Measurements from ENCODE around the gene HERPUD1.

The HERPUD1 gene

DNA sequence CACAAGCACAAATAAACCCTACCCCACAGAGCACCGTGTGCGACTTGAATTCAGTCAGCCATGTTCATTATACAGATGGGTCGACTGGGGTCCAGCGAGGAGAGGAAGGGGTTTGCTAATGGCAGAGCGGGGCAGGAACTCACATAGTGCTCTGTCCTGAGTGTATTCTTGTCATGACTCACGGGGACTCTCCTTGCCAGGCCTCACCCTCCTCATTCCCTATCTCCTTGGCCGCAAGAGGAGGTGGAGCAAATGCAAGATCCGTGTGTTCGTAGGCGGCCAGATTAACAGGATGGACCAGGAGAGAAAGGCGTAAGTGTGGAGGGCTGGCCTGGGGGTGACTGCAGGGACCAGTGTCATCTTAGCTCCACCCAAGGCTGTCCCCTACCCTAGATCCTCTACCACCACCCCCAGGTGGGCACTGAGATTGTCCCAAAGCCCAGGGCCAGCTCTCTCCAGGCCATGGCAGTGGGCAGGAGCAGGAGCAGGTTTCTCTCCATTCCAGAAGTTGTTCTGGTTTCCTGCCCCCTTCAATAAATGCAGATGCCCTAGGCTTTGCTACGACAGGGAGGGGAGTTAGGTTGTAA, 37.5 kb upstream of the HERPUD1 start:
- no peaks in the 10 kb centered on the region for H3K79me2 ChIP-seq (ENCODE audit: insufficient read depth, low read length)
- no peak for TF ChIP-seq EZH2 (IDR thresholded peaks at IDR 0.05; ENCODE audit: borderline replicate concordance, low read depth, low read length, severe bottlenecking)
- TF ChIP-seq, protein P1, sequence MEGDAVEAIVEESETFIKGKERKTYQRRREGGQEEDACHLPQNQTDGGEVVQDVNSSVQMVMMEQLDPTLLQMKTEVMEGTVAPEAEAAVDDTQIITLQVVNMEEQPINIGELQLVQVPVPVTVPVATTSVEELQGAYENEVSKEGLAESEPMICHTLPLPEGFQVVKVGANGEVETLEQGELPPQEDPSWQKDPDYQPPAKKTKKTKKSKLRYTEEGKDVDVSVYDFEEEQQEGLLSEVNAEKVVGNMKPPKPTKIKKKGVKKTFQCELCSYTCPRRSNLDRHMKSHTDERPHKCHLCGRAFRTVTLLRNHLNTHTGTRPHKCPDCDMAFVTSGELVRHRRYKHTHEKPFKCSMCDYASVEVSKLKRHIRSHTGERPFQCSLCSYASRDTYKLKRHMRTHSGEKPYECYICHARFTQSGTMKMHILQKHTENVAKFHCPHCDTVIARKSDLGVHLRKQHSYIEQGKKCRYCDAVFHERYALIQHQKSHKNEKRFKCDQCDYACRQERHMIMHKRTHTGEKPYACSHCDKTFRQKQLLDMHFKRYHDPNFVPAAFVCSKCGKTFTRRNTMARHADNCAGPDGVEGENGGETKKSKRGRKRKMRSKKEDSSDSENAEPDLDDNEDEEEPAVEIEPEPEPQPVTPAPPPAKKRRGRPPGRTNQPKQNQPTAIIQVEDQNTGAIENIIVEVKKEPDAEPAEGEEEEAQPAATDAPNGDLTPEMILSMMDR (IDR thresholded peaks at IDR 0.05; ENCODE audit: borderline replicate concordance, extremely low read depth, low read length, poor library complexity, severe bottlenecking), result no peak
- no peak overlapping the region for H2AFZ ChIP-seq (ENCODE audit: low read depth, low read length)
- no peaks in the 10 kb centered on the region for H3K36me3 ChIP-seq (ENCODE audit: insufficient read depth, low read length)
- DNase-seq (no peak), ATAC-seq (ENCODE audit: insufficient read depth, low read depth) (no peak)
- no peak overlapping the region for H3K9ac ChIP-seq (ENCODE audit: low read depth, low read length)
- no peak overlapping the region for H3K4me3 ChIP-seq (ENCODE audit: low read depth in 1 of 2, low read length in 2 of 2)
- H4K20me1 ChIP-seq (ENCODE audit: insufficient read depth, low read length), result no peaks in the 10 kb centered on the region
- H3K4me1 ChIP-seq (ENCODE audit: insufficient read depth, low read length), result no peaks in the 10 kb centered on the region
- H3K27me3 ChIP-seq (ENCODE audit: insufficient read depth, low read length, poor library complexity), result no peaks in the 10 kb centered on the region
- no peak overlapping the region for H3K27ac ChIP-seq (ENCODE audit: low read length)
- no peaks in the 10 kb centered on the region for H3K9me3 ChIP-seq (ENCODE audit: insufficient read depth, low read length, severe bottlenecking)
- H3K4me2 ChIP-seq (ENCODE audit: insufficient read depth, low read length), result no peak overlapping the region

DNA sequence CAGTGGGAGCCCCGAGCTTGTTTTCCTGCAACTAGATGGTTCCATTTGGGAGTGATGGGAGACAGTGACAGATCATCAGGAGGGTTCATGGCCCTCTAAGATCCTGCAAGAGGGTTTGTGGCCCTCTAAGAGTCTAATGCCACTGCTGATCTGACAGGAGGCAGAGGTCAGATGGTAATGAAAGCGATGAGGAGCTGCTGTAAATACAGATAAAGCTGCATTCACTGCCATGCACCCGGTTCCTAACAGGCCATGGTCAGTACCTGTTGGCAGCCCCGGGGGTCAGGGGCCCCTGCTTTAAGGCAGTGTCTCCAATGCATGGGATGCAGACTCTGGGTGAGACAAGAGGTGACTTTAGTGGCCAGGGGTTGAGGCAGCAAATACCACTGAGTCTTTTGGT, 36.1 kb upstream of the HERPUD1 start:
- DNase-seq (no peak), ATAC-seq (ENCODE audit: insufficient read depth, low read depth) (no peak)
- Histone ChIP-seq H3K4me3 (ENCODE audit: low read depth in 1 of 2, low read length in 2 of 2) (no peak overlapping the region), H3K27me3 (ENCODE audit: insufficient read depth, low read length, poor library complexity) (no peaks in the 10 kb centered on the region), H3K4me2 (ENCODE audit: insufficient read depth, low read length) (no peak overlapping the region), H4K20me1 (ENCODE audit: insufficient read depth, low read length) (no peaks in the 10 kb centered on the region), H3K79me2 (ENCODE audit: insufficient read depth, low read length) (no peaks in the 10 kb centered on the region), H3K9me3 (ENCODE audit: insufficient read depth, low read length, severe bottlenecking) (no peaks in the 10 kb centered on the region), H3K9ac (ENCODE audit: low read depth, low read length) (no peak overlapping the region), H3K4me1 (ENCODE audit: insufficient read depth, low read length) (no peaks in the 10 kb centered on the region), H2AFZ (ENCODE audit: low read depth, low read length) (no peak overlapping the region), H3K27ac (ENCODE audit: low read length) (no peak overlapping the region), H3K36me3 (ENCODE audit: insufficient read depth, low read length) (no peaks in the 10 kb centered on the region)
- no peak for TF ChIP-seq EZH2 (IDR thresholded peaks at IDR 0.05; ENCODE audit: borderline replicate concordance, low read depth, low read length, severe bottlenecking)
- TF ChIP-seq, protein P1 (IDR thresholded peaks at IDR 0.05; ENCODE audit: borderline replicate concordance, extremely low read depth, low read length, poor library complexity, severe bottlenecking), result no peak

DNA sequence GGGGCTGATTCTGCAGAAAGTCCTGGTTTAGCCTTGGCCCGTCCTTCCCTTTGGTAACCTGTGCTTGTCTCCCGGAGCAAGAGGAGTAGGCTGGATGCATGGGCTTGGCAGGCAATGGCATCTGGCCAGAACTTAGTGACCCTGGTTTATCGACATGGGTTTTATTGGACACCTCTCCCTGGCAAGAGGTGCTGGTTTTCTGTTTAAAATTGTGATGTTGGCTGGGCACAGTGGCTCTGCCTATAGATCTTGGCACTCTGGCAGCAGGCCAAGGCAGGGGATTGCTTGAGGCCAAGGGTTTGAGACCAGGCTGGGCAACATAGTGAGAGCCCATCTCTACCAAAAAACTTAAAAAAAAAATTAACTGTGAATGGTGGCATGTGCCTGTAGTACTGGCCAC, 35.7 kb upstream of the HERPUD1 start:
- Histone ChIP-seq H3K9ac (ENCODE audit: low read depth, low read length) (no peak overlapping the region), H3K4me2 (ENCODE audit: insufficient read depth, low read length) (no peak overlapping the region), H3K27me3 (ENCODE audit: insufficient read depth, low read length, poor library complexity) (no peaks in the 10 kb centered on the region), H2AFZ (ENCODE audit: low read depth, low read length) (no peak overlapping the region), H3K79me2 (ENCODE audit: insufficient read depth, low read length) (no peaks in the 10 kb centered on the region), H3K4me1 (ENCODE audit: insufficient read depth, low read length) (no peaks in the 10 kb centered on the region), H3K36me3 (ENCODE audit: insufficient read depth, low read length) (no peaks in the 10 kb centered on the region), H4K20me1 (ENCODE audit: insufficient read depth, low read length) (no peaks in the 10 kb centered on the region), H3K9me3 (ENCODE audit: insufficient read depth, low read length, severe bottlenecking) (no peaks in the 10 kb centered on the region), H3K27ac (ENCODE audit: low read length) (no peak overlapping the region), H3K4me3 (ENCODE audit: low read depth in 1 of 2, low read length in 2 of 2) (no peak overlapping the region)
- no peak for ATAC-seq (ENCODE audit: insufficient read depth, low read depth)
- DNase-seq, result no peak
- TF ChIP-seq, protein P1 (IDR thresholded peaks at IDR 0.05; ENCODE audit: borderline replicate concordance, extremely low read depth, low read length, poor library complexity, severe bottlenecking), result no peak
- no peak for TF ChIP-seq EZH2 (IDR thresholded peaks at IDR 0.05; ENCODE audit: borderline replicate concordance, low read depth, low read length, severe bottlenecking)
